H1 (cell line): ENCODE data around the gene ZRANB1. TPM values are rescaled to one million over a fixed set of nuclear protein-coding genes. Genes with fewer than 3 reads are reported as not detected.

ENCODE experiments used
- CTCF ChIA-PET: fragments of 300-600 bp; sonication (Branson Sonifier 250); formaldehyde crosslinking; loops from one replicate; lab custom pipeline; 2021; ENCODE audit not compliant: partially characterized antibody; lab: Charles Lee
- POLR2A ChIA-PET: fragments of 300-600 bp; sonication (Branson Sonifier 250); formaldehyde crosslinking; loops from one replicate; lab custom pipeline; 2021; ENCODE audit warnings: inconsistent platforms; ENCODE audit not compliant: partially characterized antibody; lab: Charles Lee
- DNase-seq, 2 experiments: peaks; one replicate each; pipeline versions ENCODE4 v3.0.0 to v3.0.0-alpha.2; 2010 to 2022; ENCODE audit warnings: low spot score in 2 of 2, low read depth in 1 of 2, mixed read lengths in 1 of 2
- FAIRE-seq: peaks from 2 replicates; lab custom pipeline; 2011; peaks lifted over from hg19 to GRCh38; lab: Jason Lieb, UNC
- H2AFZ ChIP-seq: 2 replicates; pipeline ENCODE4 v1.8.1; 2012; ENCODE audit warnings: low read length, inconsistent platforms
- H2AK5ac ChIP-seq: 2 replicates; pipeline ENCODE4 v1.6.1; 2013; ENCODE audit warnings: low read depth, low read length
- H2BK120ac ChIP-seq: replicated peaks from 2 replicates; pipeline ENCODE3; 2013; ENCODE audit warnings: low read depth, low read length, inconsistent platforms
- H2BK12ac ChIP-seq: 2 replicates; pipeline ENCODE4 v1.6.1; 2013; ENCODE audit warnings: low read depth, low read length
- H2BK15ac ChIP-seq: 2 replicates; pipeline ENCODE4 v1.6.1; 2013; ENCODE audit warnings: low read length
- H2BK20ac ChIP-seq: 2 replicates; pipeline ENCODE4 v1.6.1; 2013; ENCODE audit warnings: low read length
- H2BK5ac ChIP-seq: 2 replicates; pipeline ENCODE4 v1.6.1; 2013; ENCODE audit warnings: low read depth, low read length
- H3K14ac ChIP-seq: 2 replicates; pipeline ENCODE4 v1.6.1; 2013; ENCODE audit warnings: inconsistent platforms; ENCODE audit not compliant: insufficient read length
- H3K18ac ChIP-seq: 2 replicates; pipeline ENCODE4 v1.6.1; 2013; ENCODE audit warnings: low read length; ENCODE audit errors: extremely low read depth
- H3K23ac ChIP-seq: 2 replicates; pipeline ENCODE4 v1.6.1; 2013; ENCODE audit warnings: inconsistent platforms; ENCODE audit not compliant: insufficient read length
- H3K23me2 ChIP-seq: 2 replicates; pipeline ENCODE4 v1.6.1; 2013; ENCODE audit warnings: low read depth, low read length
- H3K27ac ChIP-seq: 2 replicates; pipeline ENCODE4 v1.6.1; 2011; ENCODE audit warnings: low read depth, low read length, inconsistent platforms
- H3K27me3 ChIP-seq, 4 experiments: replicated peaks in 1 of 4; 1 replicate in 1 of 4; 2 replicates in 3 of 4; pipeline versions ENCODE4 v1.6.1 to v1.8.1; 2011 to 2013; ENCODE audit warnings: low read length in 3 of 4, mild to moderate bottlenecking in 3 of 4, inconsistent platforms in 2 of 4, mixed read lengths in 2 of 4, moderate library complexity in 1 of 4; ENCODE audit not compliant: control insufficient read depth in 3 of 4, insufficient read depth in 3 of 4; ENCODE audit errors: extremely low read depth in 1 of 4
- H3K36me3 ChIP-seq, 4 experiments: 2 replicates each; pipeline versions ENCODE4 v1.6.1 to v1.8.1; 2011 to 2013; ENCODE audit warnings: mild to moderate bottlenecking in 4 of 4, low read length in 3 of 4, moderate library complexity in 2 of 4, control low read depth in 1 of 4, inconsistent platforms in 1 of 4; ENCODE audit not compliant: insufficient read depth in 4 of 4, control insufficient read depth in 2 of 4
- H3K4ac ChIP-seq: replicated peaks from 2 replicates; pipeline ENCODE3; 2013; ENCODE audit warnings: low read length, low read depth, mixed read lengths, inconsistent platforms; ENCODE audit not compliant: insufficient read length
- H3K4me1 ChIP-seq, 4 experiments: replicated peaks in 1 of 4; 1 replicate in 1 of 4; 2 replicates in 3 of 4; pipeline versions ENCODE4 v1.6.1 to v1.8.1; 2011 to 2013; ENCODE audit warnings: low read length in 3 of 4, inconsistent platforms in 2 of 4, mixed read lengths in 1 of 4; ENCODE audit not compliant: insufficient read depth in 4 of 4, control insufficient read depth in 3 of 4
- H3K4me2 ChIP-seq, 2 experiments: 2 replicates each; pipeline versions ENCODE4 v1.6.1 to v1.8.1; 2011 to 2013; ENCODE audit warnings: low read depth in 2 of 2, low read length in 2 of 2, control low read depth in 1 of 2, inconsistent platforms in 1 of 2, mild to moderate bottlenecking in 1 of 2; ENCODE audit not compliant: insufficient read depth in 1 of 2
- H3K4me3 ChIP-seq, 4 experiments: fragments of 200-600, 300-600 bp in 1 of 4; sonication (generic), shearing (Covaris generic), sonication (Bioruptor Twin) in 1 of 4; 2 replicates each; pipeline versions ENCODE4 v1.5.1 to v1.8.1; 2011 to 2016; ENCODE audit warnings: low read length in 4 of 4, low read depth in 3 of 4, control low read depth in 2 of 4, inconsistent platforms in 2 of 4, mild to moderate bottlenecking in 2 of 4, mixed read lengths in 1 of 4, moderate library complexity in 1 of 4; ENCODE audit not compliant: insufficient read depth in 2 of 4; ENCODE audit errors: extremely low read depth in 1 of 4
- H3K56ac ChIP-seq: replicated peaks from 2 replicates; pipeline ENCODE3; 2013; ENCODE audit warnings: low read depth, mild to moderate bottlenecking, mixed read lengths, low read length, inconsistent platforms; ENCODE audit not compliant: insufficient read length
- H3K79me1 ChIP-seq: 2 replicates; pipeline ENCODE4 v1.6.1; 2013; ENCODE audit warnings: low read depth, low read length, control low read depth
- H3K79me2 ChIP-seq, 2 experiments: 2 replicates each; pipeline versions ENCODE4 v1.6.1 to v1.8.1; 2012 to 2013; ENCODE audit warnings: low read length in 2 of 2, mild to moderate bottlenecking in 2 of 2, inconsistent platforms in 1 of 2; ENCODE audit not compliant: insufficient read depth in 2 of 2, control insufficient read depth in 1 of 2
- H3K9ac ChIP-seq, 4 experiments: replicated peaks in 1 of 4; 1 replicate in 1 of 4; 2 replicates in 3 of 4; pipeline versions ENCODE4 v1.6.1 to v1.8.1; 2011 to 2013; ENCODE audit warnings: low read depth in 3 of 4, low read length in 3 of 4, control low read depth in 2 of 4, mild to moderate bottlenecking in 2 of 4, moderate library complexity in 2 of 4, inconsistent platforms in 1 of 4; ENCODE audit errors: extremely low read depth in 1 of 4
- H3K9me3 ChIP-seq, 2 experiments: 2 replicates each; pipeline versions ENCODE4 v1.6.1 to v1.8.1; 2012 to 2013; ENCODE audit warnings: mild to moderate bottlenecking in 2 of 2, moderate library complexity in 2 of 2, control low read depth in 1 of 2, inconsistent platforms in 1 of 2, low read depth in 1 of 2, low read length in 1 of 2, mixed read lengths in 1 of 2; ENCODE audit not compliant: insufficient read depth in 2 of 2
- H4K20me1 ChIP-seq, 2 experiments: replicated peaks in 1 of 2; 2 replicates each; pipeline versions ENCODE3 to v1.8.1; 2011 to 2013; ENCODE audit warnings: inconsistent platforms in 2 of 2, low read length in 2 of 2, mild to moderate bottlenecking in 1 of 2; ENCODE audit not compliant: insufficient read depth in 2 of 2, control insufficient read depth in 1 of 2
- H4K5ac ChIP-seq: 2 replicates; pipeline ENCODE4 v1.6.1; 2013; ENCODE audit warnings: low read length, low read depth, mixed read lengths, inconsistent platforms; ENCODE audit not compliant: insufficient read length
- H4K8ac ChIP-seq: 2 replicates; pipeline ENCODE4 v1.8.0; 2013; ENCODE audit warnings: mild to moderate bottlenecking, moderate library complexity, low read length, inconsistent platforms; ENCODE audit not compliant: insufficient read depth; ENCODE audit errors: extremely low read depth
- H4K91ac ChIP-seq: replicated peaks from 2 replicates; pipeline ENCODE3; 2013; ENCODE audit warnings: low read length, mixed read lengths, inconsistent platforms; ENCODE audit not compliant: insufficient read length
- CBX8 ChIP-seq: fragments of 300-800, 300-1000 bp; sonication (generic); IDR thresholded peaks from 2 replicates; pipeline ENCODE4 v1.7.1; 2016; ENCODE audit warnings: low read depth, low read length, borderline replicate concordance
- CTCF ChIP-seq, 3 experiments: IDR thresholded peaks; 1 replicate in 2 of 3; 2 replicates in 1 of 3; pipeline versions ENCODE4 v1.5.1 to v1.6.1; 2011; ENCODE audit warnings: low read length in 3 of 3, mild to moderate bottlenecking in 3 of 3, inconsistent platforms in 2 of 3, low read depth in 1 of 3, moderate library complexity in 1 of 3; ENCODE audit not compliant: insufficient read depth in 1 of 3; ENCODE audit errors: control extremely low read depth in 1 of 3
- EZH2 ChIP-seq: fragments of 200-600 bp; sonication (generic); IDR thresholded peaks from 2 replicates; pipeline ENCODE4 v1.7.1; 2012; ENCODE audit warnings: low read depth, mild to moderate bottlenecking, moderate library complexity, low read length, inconsistent platforms; ENCODE audit not compliant: severe bottlenecking
- JUND ChIP-seq: IDR thresholded peaks from 2 replicates; pipeline ENCODE4 v1.6.1; 2011; ENCODE audit warnings: mild to moderate bottlenecking, improper control_type of control experiment, low read length
- RBBP5 ChIP-seq: IDR thresholded peaks from 2 replicates; pipeline ENCODE4 v1.7.1; 2012; ENCODE audit warnings: low read depth, mild to moderate bottlenecking, inconsistent platforms, low read length, moderate library complexity, borderline replicate concordance
- WGBS, 2 experiments: shearing (Covaris generic) in 1 of 2; methylation state at CpG; one replicate each; pipeline versions ENCODE4 v1.1.6 to v1.1.7; 2013 to 2015; ENCODE audit warnings: low lambda C conversion rate in 2 of 2, mixed read lengths in 2 of 2, inconsistent platforms in 1 of 2, low coverage in 1 of 2, missing lambda C conversion rate in 1 of 2; ENCODE audit not compliant: insufficient replicate concordance in 2 of 2, insufficient coverage in 1 of 2, insufficient read length in 1 of 2; ENCODE audit errors: extremely low coverage in 1 of 2, missing lambda C conversion rate in 1 of 2; 5-methylcytosine and 5-hydroxymethylcytosine counted together
- polyA plus RNA-seq, 7 experiments: library from polyadenylated mRNA; depleted of rRNA in 3 of 7; stranded (reverse) in 5 of 7; unstranded in 2 of 7; fragments of >200 nt in 5 of 7; fragments of 200-250 nt in 2 of 7; gene quantifications; 1 replicate in 5 of 7; 2 replicates in 1 of 7; 4 replicates in 1 of 7; pipeline versions ENCODE4 v1.2.1 to v1.2.3, GENCODE V29; 2011 to 2013; ENCODE audit warnings: missing spikeins in 2 of 7, mixed read lengths in 2 of 7
- total RNA-seq: library from RNA; stranded (reverse); fragmentation: NEBNext Ultra II Directional; extraction: Animal tissue kit (Norgen Biotek cat#: 25700); gene quantifications from 2 replicates; pipeline ENCODE4 v1.2.1, GENCODE V29; 2021

ZRANB1 gene
- total and polyA plus RNA-seq, 2 of the 8 experiments (the other 6 are each of a cell fraction or from before 2014, with no cell fraction given), result 6.1 to 19.9 TPM

DNA sequence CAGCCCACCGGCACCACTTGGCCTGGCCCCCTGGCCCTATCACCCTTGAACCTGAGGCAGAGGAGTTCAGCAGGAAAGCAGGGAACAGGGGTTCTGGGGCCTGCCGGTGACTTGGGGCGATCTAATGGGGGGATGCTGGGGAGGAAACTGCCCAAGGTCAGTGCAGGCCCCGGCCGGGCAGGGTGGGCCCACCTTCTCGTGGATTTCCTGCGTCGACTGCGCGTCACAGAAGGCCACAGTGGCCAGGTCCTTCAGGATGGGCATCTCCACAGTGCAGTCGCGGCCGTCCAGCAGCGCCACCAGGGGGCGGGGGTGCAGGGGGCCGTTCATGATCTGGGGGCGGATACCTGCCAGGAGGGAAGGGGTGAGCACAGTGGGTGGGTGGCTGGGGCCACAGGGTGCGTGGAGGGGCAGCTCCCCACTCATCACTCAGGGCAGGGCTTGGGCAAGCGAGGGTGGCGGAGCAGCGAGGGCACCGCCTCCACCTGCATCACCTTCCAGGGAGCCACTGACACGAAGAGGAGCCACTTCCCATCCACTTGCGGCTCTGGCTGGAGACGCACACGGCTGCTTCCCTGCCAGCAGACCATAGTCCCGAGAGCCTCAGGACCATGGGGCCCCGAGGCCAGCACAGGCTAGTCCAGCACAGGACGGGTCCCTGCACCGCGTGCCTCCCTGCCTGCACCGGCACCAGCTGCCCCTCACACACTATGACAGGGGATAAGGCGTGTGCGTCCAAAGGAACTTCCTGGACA lies 61.4 kb downstream of the ZRANB1 start:
- WGBS, 2 experiments, result 91% methylated on average over 26 of the region's 34 CpGs; no CpG with 5 or more reads in 1 of the 2 experiments
- Histone ChIP-seq H3K4me2 (no peak overlapping the region), H3K79me1 (peaks cover 29% of the 10 kb centered on the region), H3K9me3 (no peaks in the 10 kb centered on the region), H3K56ac (no peak overlapping the region), H2BK5ac (peak overlapping the region; percentile 71), H3K79me2 (peaks cover 0 to 71% of the 10 kb centered on the region in 2 experiments; a peak in 2 of 4 replicates), H4K8ac (no peak overlapping the region), H3K23me2 (no peaks in the 10 kb centered on the region), H2BK12ac (0 out of 2 replicates have a peak overlapping the region, but pooled peaks have one; percentile 27), H3K4me1 (peaks cover 0 to 4% (median 0%) of the 10 kb centered on the region in 4 experiments; a peak in 1 of 7 replicates), H3K9ac (no peak overlapping the region), H2BK20ac (no peak overlapping the region), H3K4me3 (no peak overlapping the region), H3K4ac (no peak overlapping the region), H4K5ac (no peak overlapping the region), H3K14ac (no peak overlapping the region), H3K27me3 (no peaks in the 10 kb centered on the region), H2BK15ac (no peak overlapping the region), H2BK120ac (no peak overlapping the region), H3K18ac (no peak overlapping the region; the same call in 1 of the 2 replicates), H3K36me3 (peaks cover 19 to 85% (median 37%) of the 10 kb centered on the region in 4 experiments; a peak in 7 of 8 replicates), H4K20me1 (peaks cover 41 to 57% of the 10 kb centered on the region in 2 experiments), H4K91ac (no peak overlapping the region), H3K27ac (no peak overlapping the region), H2AFZ (no peak overlapping the region), H2AK5ac (no peak overlapping the region), H3K23ac (no peak overlapping the region)
- POLR2A ChIA-PET, result interaction anchor here (1.5 kb wide), 1 partner anchor 14 kb away, joined by 3 read pairs; no protein-coding TSS in a partner anchor
- no peak for FAIRE-seq
- CTCF ChIA-PET, result interaction anchor here (0.6 to 2.5 kb wide), 5 partner anchors 8 to 11 kb away, joined by 3 to 10 read pairs (median 4); no protein-coding TSS in a partner anchor
- no peak for DNase-seq
- no peak for TF ChIP-seq CBX8
- TF ChIP-seq EZH2, result no peak
- TF ChIP-seq CTCF (IDR thresholded peaks at IDR 0.05; ENCODE audit: control extremely low read depth in 1 of 3, insufficient read depth in 1 of 3, low read depth in 1 of 3, low read length in 3 of 3), result peak in 1 of 3 experiments; percentile 8; a peak in 1 of 4 replicates
- no peak for TF ChIP-seq JUND
- TF ChIP-seq RBBP5, result no peak
